Measurements from ENCODE around the gene ELP2. TPM values are rescaled to one million over a fixed set of nuclear protein-coding genes. Genes with fewer than 3 reads are reported as not detected.

Gene ELP2
- total and polyA plus RNA-seq, 12 donors: 33.7 to 69.2 (median 57.9) TPM

GRCh38 chr18:36157441-36157840 is 27.7 kb downstream of the ELP2 start:
- intact Hi-C loops (cut with DNase I): no loop called here
- TF ChIP-seq, protein P1, sequence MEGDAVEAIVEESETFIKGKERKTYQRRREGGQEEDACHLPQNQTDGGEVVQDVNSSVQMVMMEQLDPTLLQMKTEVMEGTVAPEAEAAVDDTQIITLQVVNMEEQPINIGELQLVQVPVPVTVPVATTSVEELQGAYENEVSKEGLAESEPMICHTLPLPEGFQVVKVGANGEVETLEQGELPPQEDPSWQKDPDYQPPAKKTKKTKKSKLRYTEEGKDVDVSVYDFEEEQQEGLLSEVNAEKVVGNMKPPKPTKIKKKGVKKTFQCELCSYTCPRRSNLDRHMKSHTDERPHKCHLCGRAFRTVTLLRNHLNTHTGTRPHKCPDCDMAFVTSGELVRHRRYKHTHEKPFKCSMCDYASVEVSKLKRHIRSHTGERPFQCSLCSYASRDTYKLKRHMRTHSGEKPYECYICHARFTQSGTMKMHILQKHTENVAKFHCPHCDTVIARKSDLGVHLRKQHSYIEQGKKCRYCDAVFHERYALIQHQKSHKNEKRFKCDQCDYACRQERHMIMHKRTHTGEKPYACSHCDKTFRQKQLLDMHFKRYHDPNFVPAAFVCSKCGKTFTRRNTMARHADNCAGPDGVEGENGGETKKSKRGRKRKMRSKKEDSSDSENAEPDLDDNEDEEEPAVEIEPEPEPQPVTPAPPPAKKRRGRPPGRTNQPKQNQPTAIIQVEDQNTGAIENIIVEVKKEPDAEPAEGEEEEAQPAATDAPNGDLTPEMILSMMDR (IDR thresholded peaks at IDR 0.05): no peak
- H3K9me3 ChIP-seq: no peaks in the 10 kb centered on the region
- peaks cover 0 to 8% (median 0%) of the 10 kb centered on the region in 9 donors for H3K4me1 ChIP-seq
- DNase-seq (no peak), ATAC-seq (no peak)
- peaks cover 6 to 100% (median 33%) of the 10 kb centered on the region in 9 donors for H3K36me3 ChIP-seq
- H3K4me3 ChIP-seq: no peak overlapping the region
- H3K27me3 ChIP-seq: no peaks in the 10 kb centered on the region
- H3K27ac ChIP-seq: peak overlapping the region in 1 of 10 donors; percentile 32

DNA sequence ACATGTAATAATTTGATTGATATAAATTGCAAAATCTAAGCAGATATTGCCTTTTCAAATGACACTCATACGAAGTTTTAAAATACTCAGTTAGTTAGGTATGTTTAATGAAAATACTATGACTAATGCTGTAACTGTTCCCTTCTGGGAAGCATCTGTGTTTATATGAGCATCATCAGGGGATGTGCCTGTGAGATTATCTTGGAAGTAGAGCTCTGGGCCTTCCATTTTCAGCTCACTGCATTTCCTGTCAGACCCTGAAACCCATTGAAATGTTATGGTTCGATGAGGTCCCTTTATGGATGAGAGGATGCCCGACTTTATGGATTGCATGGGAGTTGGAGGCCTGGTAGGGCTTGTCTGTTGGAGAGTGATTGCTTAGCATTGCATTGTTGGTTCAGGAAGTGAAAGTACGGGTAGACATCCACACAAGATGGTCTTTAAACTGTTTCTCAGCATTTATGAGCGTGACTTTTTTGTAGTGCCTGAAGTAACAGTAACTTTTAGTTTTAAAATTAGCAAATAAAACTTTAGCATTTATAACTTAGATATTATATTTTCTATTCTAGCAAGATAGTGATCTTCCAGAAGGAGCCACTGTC is 28.7 kb downstream of the ELP2 start:
- no peak for DNase-seq
- TF ChIP-seq, protein P1 (IDR thresholded peaks at IDR 0.05): no peak
- Histone ChIP-seq H3K4me1 (peaks cover 0 to 8% (median 0%) of the 10 kb centered on the region in 9 donors), H3K27ac (peak overlapping the region in 1 of 10 donors; percentile 12), H3K9me3 (no peaks in the 10 kb centered on the region), H3K36me3 (peaks cover 6 to 100% (median 33%) of the 10 kb centered on the region in 9 donors), H3K27me3 (no peaks in the 10 kb centered on the region), H3K4me3 (no peak overlapping the region)
- 78 to 82% methylated on average over 5 of the region's 5 CpGs for WGBS, 2 donors
- intact Hi-C loops (cut with DNase I): no loop called here
- no peak for ATAC-seq

DNA sequence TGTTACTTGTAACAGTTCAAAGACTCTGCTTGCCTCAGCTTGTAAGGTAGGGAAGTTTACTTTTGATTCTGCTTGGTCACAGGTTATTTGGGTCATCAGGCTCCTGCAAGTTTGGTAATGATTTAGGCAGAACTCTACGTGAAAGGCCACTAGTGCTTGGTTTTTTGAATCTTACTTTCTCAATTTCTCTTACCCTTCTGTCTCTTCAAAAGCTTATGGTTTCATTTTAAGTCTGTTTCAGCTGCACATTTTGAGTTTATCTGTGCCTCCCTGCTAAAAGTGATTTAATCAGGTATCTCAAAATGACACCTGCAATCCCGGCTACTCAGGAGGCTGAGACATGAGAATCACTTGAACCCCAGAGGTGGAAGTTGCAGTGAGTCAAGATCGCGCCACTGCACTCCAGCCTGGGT is 31.3 kb downstream of the ELP2 start:
- TF ChIP-seq, protein P1 (IDR thresholded peaks at IDR 0.05): no peak
- ATAC-seq: no peak
- Histone ChIP-seq H3K4me3 (no peak overlapping the region), H3K27me3 (no peaks in the 10 kb centered on the region), H3K9me3 (no peaks in the 10 kb centered on the region), H3K36me3 (peaks cover 3 to 100% (median 30%) of the 10 kb centered on the region in 9 donors), H3K27ac (no peak overlapping the region), H3K4me1 (peaks cover 0 to 8% (median 0%) of the 10 kb centered on the region in 9 donors)
- DNase-seq: no peak
- 91% methylated on average over 4 of the region's 4 CpGs for WGBS, 2 donors
- intact Hi-C loops (cut with DNase I): no loop called here

DNA sequence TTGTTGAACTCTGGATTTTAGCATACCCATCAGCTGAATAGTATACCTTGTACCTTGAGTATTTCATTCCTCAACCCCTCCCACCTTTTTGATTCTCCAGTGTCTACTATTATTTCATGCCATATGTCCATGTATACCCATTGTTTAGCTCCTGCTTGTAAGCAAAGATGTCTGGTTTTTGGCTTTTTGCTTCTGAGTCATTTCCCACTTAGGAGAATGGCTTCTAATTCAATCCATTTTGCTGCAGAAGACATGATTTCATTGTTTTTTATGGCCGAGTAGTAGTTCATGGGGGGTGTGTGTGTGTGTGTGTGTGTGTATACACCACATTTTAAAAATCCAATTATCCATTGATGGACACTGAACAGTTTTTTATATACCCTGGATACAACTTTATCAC is 33.3 kb downstream of the ELP2 start:
- intact Hi-C loops (cut with DNase I): no loop called here
- Histone ChIP-seq H3K4me3 (no peak overlapping the region), H3K4me1 (peaks cover 0 to 5% (median 0%) of the 10 kb centered on the region in 9 donors), H3K27me3 (no peaks in the 10 kb centered on the region), H3K9me3 (no peaks in the 10 kb centered on the region), H3K27ac (no peak overlapping the region), H3K36me3 (peaks cover 3 to 100% (median 31%) of the 10 kb centered on the region in 9 donors)
- WGBS, 2 donors: 71 to 76% methylated on average over 1 of the region's 1 CpG
- ATAC-seq (no peak), DNase-seq (no peak)
- TF ChIP-seq, protein P1 (IDR thresholded peaks at IDR 0.05): no peak

Data from heart right ventricle (tissue), 16 donors.